Measurements from ENCODE around the gene DCDC2C. TPM values are rescaled to one million over a fixed set of nuclear protein-coding genes. Genes with fewer than 3 reads are reported as not detected.

DCDC2C gene
- total and polyA plus RNA-seq, 2 experiments from 2014 or later = 0.45 TPM; not detected in 1

- H3K9me3 Mint-ChIP-seq = peaks cover 84% of the 10 kb centered on the region
- Histone ChIP-seq H3K4me2 (no peak overlapping the region), H3K9me2 (ENCODE audit: insufficient read depth) (no peaks in the 10 kb centered on the region), H3F3A (replicated peaks; ENCODE audit: low read depth) (no peaks in the 10 kb centered on the region), H3K79me2 (replicated peaks; ENCODE audit: insufficient read depth) (no peaks in the 10 kb centered on the region), H3K27ac (ENCODE audit: low read depth) (no peak overlapping the region), H4K20me1 (replicated peaks; ENCODE audit: insufficient read depth) (no peaks in the 10 kb centered on the region), H3K36me3 (ENCODE audit: insufficient read depth) (no peaks in the 10 kb centered on the region), H2AFZ (no peak overlapping the region), H3K4me3 (no peak overlapping the region), H3K4me1 (ENCODE audit: insufficient read depth) (no peaks in the 10 kb centered on the region), H3K27me3 (ENCODE audit: insufficient read depth) (no peaks in the 10 kb centered on the region)
- no peak overlapping the region for H3K4me3 Mint-ChIP-seq
- peaks cover 10% of the 10 kb centered on the region; the same call in 2 of the 3 replicates for H3K4me1 Mint-ChIP-seq
- ATAC-seq = no peak
- TF ChIP-seq, protein P1, sequence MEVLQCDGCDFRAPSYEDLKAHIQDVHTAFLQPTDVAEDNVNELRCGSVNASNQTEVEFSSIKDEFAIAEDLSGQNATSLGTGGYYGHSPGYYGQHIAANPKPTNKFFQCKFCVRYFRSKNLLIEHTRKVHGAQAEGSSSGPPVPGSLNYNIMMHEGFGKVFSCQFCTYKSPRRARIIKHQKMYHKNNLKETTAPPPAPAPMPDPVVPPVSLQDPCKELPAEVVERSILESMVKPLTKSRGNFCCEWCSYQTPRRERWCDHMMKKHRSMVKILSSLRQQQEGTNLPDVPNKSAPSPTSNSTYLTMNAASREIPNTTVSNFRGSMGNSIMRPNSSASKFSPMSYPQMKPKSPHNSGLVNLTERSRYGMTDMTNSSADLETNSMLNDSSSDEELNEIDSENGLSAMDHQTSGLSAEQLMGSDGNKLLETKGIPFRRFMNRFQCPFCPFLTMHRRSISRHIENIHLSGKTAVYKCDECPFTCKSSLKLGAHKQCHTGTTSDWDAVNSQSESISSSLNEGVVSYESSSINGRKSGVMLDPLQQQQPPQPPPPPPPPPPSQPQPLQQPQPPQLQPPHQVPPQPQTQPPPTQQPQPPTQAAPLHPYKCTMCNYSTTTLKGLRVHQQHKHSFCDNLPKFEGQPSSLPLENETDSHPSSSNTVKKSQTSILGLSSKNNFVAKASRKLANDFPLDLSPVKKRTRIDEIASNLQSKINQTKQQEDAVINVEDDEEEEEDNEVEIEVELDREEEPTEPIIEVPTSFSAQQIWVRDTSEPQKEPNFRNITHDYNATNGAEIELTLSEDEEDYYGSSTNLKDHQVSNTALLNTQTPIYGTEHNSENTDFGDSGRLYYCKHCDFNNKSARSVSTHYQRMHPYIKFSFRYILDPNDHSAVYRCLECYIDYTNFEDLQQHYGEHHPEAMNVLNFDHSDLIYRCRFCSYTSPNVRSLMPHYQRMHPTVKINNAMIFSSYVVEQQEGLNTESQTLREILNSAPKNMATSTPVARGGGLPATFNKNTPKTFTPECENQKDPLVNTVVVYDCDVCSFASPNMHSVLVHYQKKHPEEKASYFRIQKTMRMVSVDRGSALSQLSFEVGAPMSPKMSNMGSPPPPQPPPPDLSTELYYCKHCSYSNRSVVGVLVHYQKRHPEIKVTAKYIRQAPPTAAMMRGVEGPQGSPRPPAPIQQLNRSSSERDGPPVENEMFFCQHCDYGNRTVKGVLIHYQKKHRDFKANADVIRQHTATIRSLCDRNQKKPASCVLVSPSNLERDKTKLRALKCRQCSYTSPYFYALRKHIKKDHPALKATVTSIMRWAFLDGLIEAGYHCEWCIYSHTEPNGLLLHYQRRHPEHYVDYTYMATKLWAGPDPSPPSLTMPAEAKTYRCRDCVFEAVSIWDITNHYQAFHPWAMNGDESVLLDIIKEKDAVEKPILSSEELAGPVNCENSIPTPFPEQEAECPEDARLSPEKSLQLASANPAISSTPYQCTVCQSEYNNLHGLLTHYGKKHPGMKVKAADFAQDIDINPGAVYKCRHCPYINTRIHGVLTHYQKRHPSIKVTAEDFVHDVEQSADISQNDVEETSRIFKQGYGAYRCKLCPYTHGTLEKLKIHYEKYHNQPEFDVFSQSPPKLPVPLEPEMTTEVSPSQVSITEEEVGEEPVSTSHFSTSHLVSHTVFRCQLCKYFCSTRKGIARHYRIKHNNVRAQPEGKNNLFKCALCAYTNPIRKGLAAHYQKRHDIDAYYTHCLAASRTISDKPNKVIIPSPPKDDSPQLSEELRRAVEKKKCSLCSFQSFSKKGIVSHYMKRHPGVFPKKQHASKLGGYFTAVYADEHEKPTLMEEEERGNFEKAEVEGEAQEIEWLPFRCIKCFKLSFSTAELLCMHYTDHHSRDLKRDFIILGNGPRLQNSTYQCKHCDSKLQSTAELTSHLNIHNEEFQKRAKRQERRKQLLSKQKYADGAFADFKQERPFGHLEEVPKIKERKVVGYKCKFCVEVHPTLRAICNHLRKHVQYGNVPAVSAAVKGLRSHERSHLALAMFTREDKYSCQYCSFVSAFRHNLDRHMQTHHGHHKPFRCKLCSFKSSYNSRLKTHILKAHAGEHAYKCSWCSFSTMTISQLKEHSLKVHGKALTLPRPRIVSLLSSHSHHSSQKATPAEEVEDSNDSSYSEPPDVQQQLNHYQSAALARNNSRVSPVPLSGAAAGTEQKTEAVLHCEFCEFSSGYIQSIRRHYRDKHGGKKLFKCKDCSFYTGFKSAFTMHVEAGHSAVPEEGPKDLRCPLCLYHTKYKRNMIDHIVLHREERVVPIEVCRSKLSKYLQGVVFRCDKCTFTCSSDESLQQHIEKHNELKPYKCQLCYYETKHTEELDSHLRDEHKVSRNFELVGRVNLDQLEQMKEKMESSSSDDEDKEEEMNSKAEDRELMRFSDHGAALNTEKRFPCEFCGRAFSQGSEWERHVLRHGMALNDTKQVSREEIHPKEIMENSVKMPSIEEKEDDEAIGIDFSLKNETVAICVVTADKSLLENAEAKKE (CRISPR knock-in tag; IDR thresholded peaks at IDR 0.05) = no peak
- H3K36me3 Mint-ChIP-seq (ENCODE audit: low read depth) = peaks cover 11% of the 10 kb centered on the region
- H3K27ac Mint-ChIP-seq = no peak overlapping the region
- no peak for DNase-seq (ENCODE audit: low spot score)
- H3K27me3 Mint-ChIP-seq (ENCODE audit: insufficient read depth, low read depth, poor library complexity) = peaks cover 9% of the 10 kb centered on the region
These were observed 133.7 kb downstream of the DCDC2C start for GRCh38 chr2:3837086-3837485.

- Histone ChIP-seq H3F3A (replicated peaks; ENCODE audit: low read depth) (no peaks in the 10 kb centered on the region), H3K27me3 (ENCODE audit: insufficient read depth) (no peaks in the 10 kb centered on the region), H3K4me1 (ENCODE audit: insufficient read depth) (no peaks in the 10 kb centered on the region), H3K4me3 (no peak overlapping the region), H3K9me2 (ENCODE audit: insufficient read depth) (no peaks in the 10 kb centered on the region), H4K20me1 (replicated peaks; ENCODE audit: insufficient read depth) (no peaks in the 10 kb centered on the region), H2AFZ (no peak overlapping the region), H3K4me2 (no peak overlapping the region), H3K79me2 (replicated peaks; ENCODE audit: insufficient read depth) (no peaks in the 10 kb centered on the region), H3K27ac (ENCODE audit: low read depth) (no peak overlapping the region), H3K36me3 (ENCODE audit: insufficient read depth) (no peaks in the 10 kb centered on the region)
- Mint-ChIP-seq H3K4me3 (no peak overlapping the region), H3K4me1 (peaks cover 10% of the 10 kb centered on the region; the same call in 2 of the 3 replicates), H3K27me3 (ENCODE audit: insufficient read depth, low read depth, poor library complexity) (peaks cover 10% of the 10 kb centered on the region), H3K27ac (no peak overlapping the region), H3K36me3 (ENCODE audit: low read depth) (peaks cover 12% of the 10 kb centered on the region), H3K9me3 (peaks cover 84% of the 10 kb centered on the region)
- DNase-seq (ENCODE audit: low spot score) (no peak), ATAC-seq (no peak)
- TF ChIP-seq ZNF331 (CRISPR knock-in tag; IDR thresholded peaks at IDR 0.05; ENCODE audit: low read depth) (no peak), STAT1 (IDR thresholded peaks at IDR 0.05; ENCODE audit: unreplicated experiment) (no peak), NANOG (IDR thresholded peaks at IDR 0.05; ENCODE audit: borderline replicate concordance) (no peak), EZH2 (IDR thresholded peaks at IDR 0.05; ENCODE audit: low read depth, unreplicated experiment) (no peak), CREB1 (CRISPR knock-in tag; IDR thresholded peaks at IDR 0.05; ENCODE audit: low read depth) (no peak)
- TF ChIP-seq, protein P1 (CRISPR knock-in tag; IDR thresholded peaks at IDR 0.05) = no peak
These were observed 135.0 kb downstream of the DCDC2C start for GRCh38 chr2:3838348-3838747.

Data from GM23338 (cell line).